ENCODE results near the gene CASP8AP2. TPM values are rescaled to one million over a fixed set of nuclear protein-coding genes. Genes with fewer than 3 reads are reported as not detected.
"Not testable (repeated sequence)": the region's sequence is repeated elsewhere in the genome, so short reads cannot be mapped to it uniquely, and the experiment has no call there.

The CASP8AP2 gene
- total and polyA plus RNA-seq, 11 donors: 4.4 to 16.2 (median 11.8) TPM

GRCh38 chr6:89805814-89806371 is 23.8 kb upstream of the CASP8AP2 start:
- Histone ChIP-seq H3K36me3 (peaks cover 0 to 25% (median 16%) of the 10 kb centered on the region in 9 donors), H3K9me3 (no peaks in the 10 kb centered on the region), H3K27me3 (no peaks in the 10 kb centered on the region), H3K27ac (no peak overlapping the region), H3K4me1 (peaks cover 0 to 5% (median 0%) of the 10 kb centered on the region in 12 donors), H3K4me3 (no peak overlapping the region)
- ATAC-seq: peak in 2 of 4 donors; percentile 33 to 59
- 79 to 85% (median 80%) methylated on average over 6 of the region's 6 CpGs for WGBS, 4 donors
- intact Hi-C loops (cut with DNase I): no loop called here
- DNase-seq: no peak
- TF ChIP-seq POLR2A (IDR thresholded peaks at IDR 0.05) (no peak), CTCF (IDR thresholded peaks at IDR 0.05) (no peak)

- no peaks in the 10 kb centered on the region for H3K9me3 ChIP-seq
- no peak overlapping the region for H3K4me3 ChIP-seq
- 87 to 94% (median 91%) methylated on average over 3 of the region's 3 CpGs for WGBS, 4 donors
Observed at GRCh38 chr6:89807581-89807980, 22.1 kb upstream of the CASP8AP2 start.

GRCh38 chr6:89813422-89813821 is 16.3 kb upstream of the CASP8AP2 start:
- WGBS, 4 donors: 91 to 99% (median 95%) methylated on average over 3 of the region's 3 CpGs
- H3K9me3 ChIP-seq; H3K36me3 ChIP-seq; H3K27ac ChIP-seq; ATAC-seq; H3K4me3 ChIP-seq; DNase-seq; intact Hi-C loops (cut with DNase I); H3K27me3 ChIP-seq: not testable (repeated sequence)
- peaks cover 0 to 14% (median 10%) of the 10 kb centered on the region in 12 donors for H3K4me1 ChIP-seq

More at GRCh38 chr6:89807581-89807980, 22.1 kb upstream of the CASP8AP2 start:
- DNase-seq: no peak
- no peak for TF ChIP-seq CTCF (IDR thresholded peaks at IDR 0.05)
- TF ChIP-seq POLR2A (IDR thresholded peaks at IDR 0.05): no peak
- peaks cover 0 to 5% (median 0%) of the 10 kb centered on the region in 12 donors for H3K4me1 ChIP-seq
- no peak overlapping the region for H3K27ac ChIP-seq
- intact Hi-C loops (cut with DNase I): no loop called here
- ATAC-seq: no peak
- H3K36me3 ChIP-seq: peaks cover 0 to 8% (median 5%) of the 10 kb centered on the region in 9 donors
- H3K27me3 ChIP-seq: no peaks in the 10 kb centered on the region

GRCh38 chr6:89817481-89817880 is 12.2 kb upstream of the CASP8AP2 start:
- no peak for ATAC-seq
- no peak for TF ChIP-seq CTCF (IDR thresholded peaks at IDR 0.05)
- no peak for TF ChIP-seq POLR2A (IDR thresholded peaks at IDR 0.05)
- Histone ChIP-seq H3K4me3 (peak overlapping the region in 1 of 12 donors; percentile 15), H3K4me1 (peaks cover 0 to 26% (median 18%) of the 10 kb centered on the region in 12 donors), H3K36me3 (no peaks in the 10 kb centered on the region), H3K27me3 (no peaks in the 10 kb centered on the region), H3K27ac (no peak overlapping the region), H3K9me3 (no peaks in the 10 kb centered on the region)
- intact Hi-C loops (cut with DNase I): no loop called here
- WGBS, 4 donors: 64 to 80% (median 73%) methylated on average over 3 of the region's 3 CpGs
- DNase-seq: no peak

GRCh38 chr6:89818977-89819335 is 10.7 kb upstream of the CASP8AP2 start:
- peak overlapping the region; percentile 71 to 98 (median 84) for H3K4me3 ChIP-seq
- DNase-seq: no peak
- peak overlapping the region; percentile 14 to 96 (median 86) for H3K27ac ChIP-seq
- intact Hi-C loops (cut with DNase I): no loop called here
- H3K9me3 ChIP-seq: no peaks in the 10 kb centered on the region
- 0 to 1% (median 0%) methylated on average over 13 to 14 of the region's 14 CpGs for WGBS, 4 donors
- H3K36me3 ChIP-seq: no peaks in the 10 kb centered on the region
- TF ChIP-seq POLR2A (IDR thresholded peaks at IDR 0.05) (no peak), CTCF (IDR thresholded peaks at IDR 0.05) (no peak)
- H3K27me3 ChIP-seq: no peaks in the 10 kb centered on the region
- H3K4me1 ChIP-seq: peaks cover 0 to 26% (median 18%) of the 10 kb centered on the region in 12 donors
- ATAC-seq: peak in 3 of 4 donors; percentile 20 to 35 (median 21)

All from heart left ventricle (tissue), 16 donors.